Left colon (tissue), 2 donors: ENCODE results near the gene ABCD1. TPM values are rescaled to one million over a fixed set of nuclear protein-coding genes. Genes with fewer than 3 reads are reported as not detected.

Experiments used
- total RNA-seq, 2 donors: library from RNA; stranded (reverse); fragmentation: NEBNext Ultra II Directional; extraction: Animal tissue kit (Norgen Biotek cat#: 25700); gene quantifications; one replicate each; pipeline ENCODE4 v1.2.1, GENCODE V29; 2021
- donor health status: DM: no; HTN: no; CAD: no.
- donor health status: DM: yes; HTN: yes; CAD: no.

The ABCD1 gene
- total RNA-seq, 2 donors from 2014 or later, result 15.1 to 15.9 TPM

Other genes starting within 250 kb of the ABCD1 start
- gene BGN, start 229.9 kb upstream of the ABCD1 start, total RNA-seq, result 1 to 10 TPM; 7.8 to 9.9 TPM
- under 1 TPM; 0.08 to 0.21 TPM for gene ATP2B3, start 207.2 kb upstream of the ABCD1 start, total RNA-seq
- 10 to 100 TPM; 20.4 to 21.8 TPM for gene CCNQ, start 125.7 kb upstream of the ABCD1 start, total RNA-seq
- gene DUSP9, start 77.7 kb upstream of the ABCD1 start, total RNA-seq, result not detected
- 10 to 100 TPM in 1 of 2 donors, 1 to 10 TPM in 1; 1.1 to 14.2 TPM for gene PNCK, start 51.0 kb upstream of the ABCD1 start, total RNA-seq
- 100 to 1,000 TPM; 170 to 270 TPM for gene SLC6A8, start 36.9 kb upstream of the ABCD1 start, total RNA-seq
- gene BCAP31, start 469 bp upstream of the ABCD1 start, total RNA-seq, result 100 to 1,000 TPM; 200 to 203 TPM
- gene PLXNB3, start 39.4 kb downstream of the ABCD1 start, total RNA-seq, result 1 to 10 TPM; 1.0 to 5.4 TPM
- gene SRPK3, start 56.2 kb downstream of the ABCD1 start, total RNA-seq, result 1 to 10 TPM; 1.4 to 1.7 TPM
- gene IDH3G, start 69.5 kb downstream of the ABCD1 start, total RNA-seq, result 10 to 100 TPM; 76.1 to 93.6 TPM
- 100 to 1,000 TPM; 216 to 237 TPM for gene SSR4, start 69.8 kb downstream of the ABCD1 start, total RNA-seq
- 1 to 10 TPM; 1.0 to 3.8 TPM for gene PDZD4, start 105.7 kb downstream of the ABCD1 start, total RNA-seq
- 1 to 10 TPM; 3.7 to 8.8 TPM for gene L1CAM, start 161.3 kb downstream of the ABCD1 start, total RNA-seq
- gene AVPR2, start 179.8 kb downstream of the ABCD1 start, total RNA-seq, result under 1 TPM; 0.52 to 0.64 TPM
- gene ARHGAP4, start 201.4 kb downstream of the ABCD1 start, total RNA-seq, result 10 to 100 TPM; 26.6 to 35.5 TPM
- gene NAA10, start 210.2 kb downstream of the ABCD1 start, total RNA-seq, result 10 to 100 TPM; 52.7 to 68.0 TPM
- 1 to 10 TPM; 3.8 to 8.6 TPM for gene RENBP, start 219.8 kb downstream of the ABCD1 start, total RNA-seq
- gene HCFC1, start 247.0 kb downstream of the ABCD1 start, total RNA-seq, result 10 to 100 TPM; 31.9 to 47.9 TPM
- gene TMEM187, start 247.9 kb downstream of the ABCD1 start, total RNA-seq, result 1 to 10 TPM; 8.4 to 9.9 TPM